SU-DHL-6 (cell line): Measurements from ENCODE around the gene C12orf75.

Source experiments
- H2AFZ ChIP-seq: fragments of 200-600 bp; sonication (generic); 2 replicates; pipeline ENCODE4 v1.6.1; 2014; ENCODE audit warnings: low read depth, mild to moderate bottlenecking, moderate library complexity, mixed read lengths, antibody characterized with exemption, low read length; ENCODE audit not compliant: severe bottlenecking
- H3F3A ChIP-seq: fragments of 200-600 bp; shearing (Covaris generic); 2 replicates; pipeline ENCODE4 v1.6.0; 2016; ENCODE audit warnings: antibody characterized with exemption, mild to moderate bottlenecking; ENCODE audit not compliant: insufficient read depth
- H3K27ac ChIP-seq: fragments of 200-600 bp; sonication (generic); 2 replicates; pipeline ENCODE4 v1.5.1; 2016; ENCODE audit warnings: low read depth, mild to moderate bottlenecking, low read length, moderate library complexity, mixed read lengths
- H3K27me3 ChIP-seq: fragments of 200-600 bp; sonication (generic), shearing (Covaris generic); 2 replicates; pipeline ENCODE4 v1.6.0; 2014; ENCODE audit warnings: mild to moderate bottlenecking, low read length
- H3K36me3 ChIP-seq: fragments of 200-600 bp; sonication (generic); 2 replicates; pipeline ENCODE4 v1.6.1; 2014; ENCODE audit warnings: mild to moderate bottlenecking, low read length, mixed read lengths
- H3K4me2 ChIP-seq: fragments of 300-600, 200-600 bp; shearing (Covaris generic), sonication (generic); 2 replicates; pipeline ENCODE4 v1.6.0; 2014; ENCODE audit warnings: low read length, low read depth, mild to moderate bottlenecking; ENCODE audit not compliant: poor library complexity, severe bottlenecking
- H3K4me3 ChIP-seq: fragments of 200-600 bp; sonication (generic); 2 replicates; pipeline ENCODE4 v1.5.1; 2014; ENCODE audit warnings: antibody characterized with exemption, low read length, mild to moderate bottlenecking, mixed read lengths; ENCODE audit not compliant: insufficient read depth, poor library complexity, severe bottlenecking
- H3K79me2 ChIP-seq: fragments of 200-600 bp; sonication (generic); 2 replicates; pipeline ENCODE4 v1.6.1; 2014; ENCODE audit warnings: mild to moderate bottlenecking, low read length, moderate library complexity; ENCODE audit not compliant: insufficient read depth
- H3K9ac ChIP-seq: fragments of 200-600 bp; sonication (generic); 2 replicates; pipeline ENCODE4 v1.7.0; 2014; ENCODE audit warnings: mild to moderate bottlenecking, low read length
- H3K9me2 ChIP-seq: fragments of 200-600 bp; sonication (generic); replicated peaks from 2 replicates; pipeline ENCODE4 v1.6.1; 2014; ENCODE audit warnings: low read length; ENCODE audit not compliant: insufficient read depth
- H3K9me3 ChIP-seq: fragments of 200-600 bp; sonication (generic); 2 replicates; pipeline ENCODE4 v1.6.1; 2014; ENCODE audit warnings: low read length, mixed read lengths; ENCODE audit not compliant: insufficient read depth
- H4K20me1 ChIP-seq: fragments of 200-600 bp; sonication (generic); 2 replicates; pipeline ENCODE4 v1.6.1; 2014; ENCODE audit warnings: low read depth, mild to moderate bottlenecking, antibody characterized with exemption, low read length, moderate library complexity, mixed read lengths
- CTCF ChIP-seq: fragments of 200-600 bp; sonication (generic); IDR thresholded peaks from one replicate; pipeline ENCODE4 v1.5.1; 2017; ENCODE audit warnings: antibody characterized with exemption, mild to moderate bottlenecking, low read length, moderate library complexity; ENCODE audit not compliant: insufficient read depth, poor library complexity, severe bottlenecking
- EZH2phosphoT487 ChIP-seq: fragments of 200-600 bp; sonication (generic), shearing (Covaris generic); conservative IDR thresholded peaks from 2 replicates; pipeline ENCODE4 v1.6.1; 2018; ENCODE audit warnings: mild to moderate bottlenecking, antibody characterized with exemption, low read length, moderate library complexity, mixed read lengths

C12orf75 gene

GRCh38 chr12:105384916-105385535, 54.5 kb downstream of the C12orf75 start:
- H3F3A ChIP-seq, result no peaks in the 10 kb centered on the region

GRCh38 chr12:105386431-105386830, 55.9 kb downstream of the C12orf75 start:
- no peak overlapping the region for H3K9ac ChIP-seq
- no peaks in the 10 kb centered on the region for H3K79me2 ChIP-seq
- no peak overlapping the region for H3K4me3 ChIP-seq
- H3K27ac ChIP-seq, result no peak overlapping the region
- no peaks in the 10 kb centered on the region for H3K27me3 ChIP-seq
- H3K4me2 ChIP-seq, result no peak overlapping the region
- TF ChIP-seq CTCF, result no peak
- TF ChIP-seq EZH2phosphoT487, result no peak
- no peaks in the 10 kb centered on the region for H3K9me2 ChIP-seq
- no peak overlapping the region for H2AFZ ChIP-seq
- H4K20me1 ChIP-seq, result no peaks in the 10 kb centered on the region
- no peaks in the 10 kb centered on the region for H3K36me3 ChIP-seq
- H3K9me3 ChIP-seq, result no peaks in the 10 kb centered on the region
- H3F3A ChIP-seq, result no peaks in the 10 kb centered on the region

More at GRCh38 chr12:105384916-105385535, 54.5 kb downstream of the C12orf75 start:
- no peak overlapping the region for H3K4me3 ChIP-seq
- H3K9ac ChIP-seq, result no peak overlapping the region
- H3K79me2 ChIP-seq, result no peaks in the 10 kb centered on the region
- H3K9me2 ChIP-seq, result no peaks in the 10 kb centered on the region
- H2AFZ ChIP-seq, result no peak overlapping the region
- H3K4me2 ChIP-seq, result no peak overlapping the region
- H3K36me3 ChIP-seq, result no peaks in the 10 kb centered on the region
- no peaks in the 10 kb centered on the region for H4K20me1 ChIP-seq
- no peak overlapping the region for H3K27ac ChIP-seq
- no peak for TF ChIP-seq EZH2phosphoT487
- no peak for TF ChIP-seq CTCF
- no peaks in the 10 kb centered on the region for H3K9me3 ChIP-seq
- no peaks in the 10 kb centered on the region for H3K27me3 ChIP-seq

- Histone ChIP-seq H3K9me3 (no peaks in the 10 kb centered on the region), H4K20me1 (no peaks in the 10 kb centered on the region), H3K27ac (no peak overlapping the region), H3K4me2 (no peak overlapping the region), H3K9me2 (no peaks in the 10 kb centered on the region), H3K9ac (no peak overlapping the region), H3K36me3 (no peaks in the 10 kb centered on the region), H3K79me2 (no peaks in the 10 kb centered on the region), H3K27me3 (no peaks in the 10 kb centered on the region), H3K4me3 (no peak overlapping the region), H2AFZ (no peak overlapping the region), H3F3A (no peaks in the 10 kb centered on the region)
- TF ChIP-seq CTCF (no peak), EZH2phosphoT487 (no peak)
Measured at GRCh38 chr12:105391231-105391630, 60.7 kb downstream of the C12orf75 start.
